ENCODE measurements around the gene DUSP1.

DNA sequence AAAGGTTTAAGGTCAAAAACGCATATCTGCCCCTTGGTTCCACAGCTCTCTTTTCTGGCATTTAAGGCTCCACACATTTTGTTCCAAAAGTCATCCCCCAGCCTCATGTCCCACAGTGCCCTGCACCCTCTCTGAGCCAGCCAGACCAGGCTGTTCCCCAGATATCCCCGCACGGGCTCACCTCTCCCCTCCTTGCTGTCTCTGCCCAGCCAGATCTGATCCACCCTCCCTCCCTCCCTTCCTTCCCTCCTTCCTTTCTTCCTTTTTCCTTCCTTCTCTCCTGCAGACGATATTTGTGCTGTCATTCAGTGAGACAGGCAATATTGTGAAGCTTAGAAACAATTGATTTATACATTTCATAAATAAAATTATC, 37.0 kb downstream of the DUSP1 start:
- TF ChIP-seq CTCF (IDR thresholded peaks at IDR 0.05) (no peak), POLR2A (IDR thresholded peaks at IDR 0.05) (no peak)

All from testis (tissue), 2 donors.